Left lung (tissue), 10 donors: Measurements from ENCODE around the gene FITM2. TPM values are rescaled to one million over a fixed set of nuclear protein-coding genes. Genes with fewer than 3 reads are reported as not detected.

Experiments
- ATAC-seq: fragments of 200-7000 bp; cut with Tn5 transposase; one replicate; pipeline ENCODE4 v1.9.1; 2020; ENCODE audit warnings: moderate library complexity
- DNase-seq, 4 donors: peaks; one replicate each; pipeline ENCODE4 v3.0.0-alpha.2; 2013 to 2020
- H3K27ac ChIP-seq, 2 donors: fragments of 200-600 bp; sonication (generic) in 1 of 2; one replicate each; pipeline versions ENCODE4 v1.5.0 to v1.8.0; 2020 to 2021
- H3K27me3 ChIP-seq, 2 donors: fragments of 200-600 bp; sonication (generic) in 1 of 2; one replicate each; pipeline versions ENCODE4 v1.5.0 to v1.8.0; 2020 to 2021
- H3K36me3 ChIP-seq, 2 donors: fragments of 200-600 bp; sonication (generic) in 1 of 2; one replicate each; pipeline versions ENCODE4 v1.5.0 to v1.8.0; 2020 to 2021
- H3K4me1 ChIP-seq, 2 donors: fragments of 200-600 bp; one replicate each; pipeline ENCODE4 v1.8.0; 2021
- H3K4me3 ChIP-seq, 2 donors: fragments of 200-600 bp; sonication (generic) in 1 of 2; one replicate each; pipeline versions ENCODE4 v1.5.0 to v1.8.0; 2020 to 2021; ENCODE audit warnings: mild to moderate bottlenecking in 1 of 2
- H3K9me3 ChIP-seq, 2 donors: fragments of 200-600 bp; sonication (generic) in 1 of 2; one replicate each; pipeline versions ENCODE4 v1.5.0 to v1.8.0; 2020 to 2021
- CTCF ChIP-seq, 2 donors: fragments of 200-600 bp; sonication (generic) in 1 of 2; IDR thresholded peaks; one replicate each; pipeline versions ENCODE4 v1.5.0 to v1.8.0; 2021; ENCODE audit warnings: antibody characterized with exemption in 2 of 2
- intact Hi-C, 2 donors: fragments of 100-400 bp; cut with DNase I; formaldehyde crosslinking; loops; one replicate each; pipeline versions ENCODE4 v1.11.2 to v1.14.2; 2022
- polyA plus RNA-seq, 6 donors: library from polyadenylated mRNA; unstranded; fragments of 120-200 nt; gene quantifications; one replicate each; pipeline ENCODE4 v1.2.1, GENCODE V29; 2013; ENCODE audit not compliant: insufficient read length in 6 of 6
- total RNA-seq, 2 donors: library from RNA; stranded (reverse); fragmentation: NEBNext Ultra II Directional; extraction: Animal tissue kit (Norgen Biotek cat#: 25700); gene quantifications; one replicate each; pipeline ENCODE4 v1.2.1, GENCODE V29; 2021
- donor health status: DM: no; HTN: yes; CAD: no.
- donor health status: DM: no; HTN: no; CAD: no.

FITM2 gene
- total and polyA plus RNA-seq, 8 donors: 6.8 to 15.3 (median 8.5) TPM

GRCh38 chr20:44326391-44327159 is 15.6 kb upstream of the FITM2 start:
- H3K9me3 ChIP-seq: no peaks in the 10 kb centered on the region
- DNase-seq (no peak), ATAC-seq (no peak)
- peaks cover 0 to 59% of the 10 kb centered on the region in 2 donors for H3K27me3 ChIP-seq
- intact Hi-C loops: no loop called here
- H3K4me1 ChIP-seq: peaks cover 0 to 6% of the 10 kb centered on the region in 2 donors
- TF ChIP-seq CTCF (IDR thresholded peaks at IDR 0.05): no peak
- no peak overlapping the region for H3K27ac ChIP-seq
- H3K4me3 ChIP-seq: peak overlapping the region in 1 of 2 donors; percentile 15
- H3K36me3 ChIP-seq: no peaks in the 10 kb centered on the region

- ATAC-seq: no peak
Measured at GRCh38 chr20:44324343-44324742, 13.3 kb upstream of the FITM2 start.

GRCh38 chr20:44319839-44320422 is 8.9 kb upstream of the FITM2 start:
- ATAC-seq: no peak
- no peaks in the 10 kb centered on the region for H3K9me3 ChIP-seq
- intact Hi-C loops: no loop called here

More at GRCh38 chr20:44324343-44324742, 13.3 kb upstream of the FITM2 start:
- H3K27ac ChIP-seq: no peak overlapping the region
- no peaks in the 10 kb centered on the region for H3K36me3 ChIP-seq
- H3K4me1 ChIP-seq: peaks cover 0 to 6% of the 10 kb centered on the region in 2 donors
- DNase-seq: no peak
- intact Hi-C loops: no loop called here
- H3K9me3 ChIP-seq: no peaks in the 10 kb centered on the region
- no peak overlapping the region for H3K4me3 ChIP-seq
- TF ChIP-seq CTCF (IDR thresholded peaks at IDR 0.05): no peak
- peaks cover 0 to 53% of the 10 kb centered on the region in 2 donors for H3K27me3 ChIP-seq

GRCh38 chr20:44314870-44315269 is 3.9 kb upstream of the FITM2 start:
- Histone ChIP-seq H3K4me1 (peaks cover 4 to 12% of the 10 kb centered on the region in 2 donors), H3K4me3 (no peak overlapping the region), H3K36me3 (no peaks in the 10 kb centered on the region), H3K9me3 (no peaks in the 10 kb centered on the region), H3K27me3 (peaks cover 0 to 22% of the 10 kb centered on the region in 2 donors), H3K27ac (no peak overlapping the region)
- intact Hi-C loops: loop anchor here in 1 of 2 donors (5.0 kb wide), 1 partner anchor 98 kb away; no protein-coding TSS in a partner anchor
- ATAC-seq (no peak), DNase-seq (no peak)
- TF ChIP-seq CTCF (IDR thresholded peaks at IDR 0.05): no peak

More at GRCh38 chr20:44319839-44320422, 8.9 kb upstream of the FITM2 start:
- no peak overlapping the region for H3K27ac ChIP-seq
- TF ChIP-seq CTCF (IDR thresholded peaks at IDR 0.05): no peak
- H3K36me3 ChIP-seq: no peaks in the 10 kb centered on the region
- no peak for DNase-seq
- H3K27me3 ChIP-seq: peaks cover 0 to 42% of the 10 kb centered on the region in 2 donors
- H3K4me3 ChIP-seq: no peak overlapping the region
- no peaks in the 10 kb centered on the region for H3K4me1 ChIP-seq
